ENCODE results near the gene DACT3. TPM values are rescaled to one million over a fixed set of nuclear protein-coding genes. Genes with fewer than 3 reads are reported as not detected.

DACT3 gene
- total and polyA plus RNA-seq, 2 of the 13 experiments (the other 11 are each of a cell fraction or from before 2014, with no cell fraction given): 0.04 TPM; not detected in 1

GRCh38 chr19:46600384-46601317, 60.3 kb downstream of the DACT3 start (continued):
- TF ChIP-seq SOX6 (IDR thresholded peaks at IDR 0.05) (no peak), SOX6 (CRISPR knock-in tag; IDR thresholded peaks at IDR 0.05) (peak; percentile 45; the same call in 1 of the 2 replicates), SP1 (IDR thresholded peaks at IDR 0.05) (no peak), SP1 (CRISPR knock-in tag; IDR thresholded peaks at IDR 0.05) (peak; percentile 97), GLMP (CRISPR knock-in tag; IDR thresholded peaks at IDR 0.05; ENCODE audit: borderline replicate concordance) (no peak), ZNF639 (CRISPR knock-in tag; conservative IDR thresholded peaks at IDR 0.05) (peak; percentile 77; the same call in 1 of the 2 replicates), ZNF672 (CRISPR knock-in tag; IDR thresholded peaks at IDR 0.05) (no peak), SIX1 (CRISPR knock-in tag; IDR thresholded peaks at IDR 0.05; ENCODE audit: borderline replicate concordance) (no peak), MXD3 (CRISPR knock-in tag; IDR thresholded peaks at IDR 0.05) (peak; percentile 34; the same call in 1 of the 2 replicates), ZBTB44 (CRISPR knock-in tag; IDR thresholded peaks at IDR 0.05) (0 out of 2 replicates have a peak, but pooled peaks have one; percentile 49), ZFP91 (CRISPR knock-in tag; IDR thresholded peaks at IDR 0.05; ENCODE audit: borderline replicate concordance) (peak; percentile 90), CAMTA2 (CRISPR knock-in tag; IDR thresholded peaks at IDR 0.05; ENCODE audit: borderline replicate concordance) (peak; percentile 99), ZNF576 (CRISPR knock-in tag; IDR thresholded peaks at IDR 0.05) (no peak), ZFAT (CRISPR knock-in tag; conservative IDR thresholded peaks at IDR 0.05) (no peak), ZNF619 (CRISPR knock-in tag; IDR thresholded peaks at IDR 0.05) (no peak), SNAPC5 (CRISPR knock-in tag; IDR thresholded peaks at IDR 0.05; ENCODE audit: borderline replicate concordance) (no peak), ZNF382 (CRISPR knock-in tag; IDR thresholded peaks at IDR 0.05; ENCODE audit: borderline replicate concordance) (no peak), RBM22 (optimal IDR thresholded peaks at IDR 0.05; ENCODE audit: low read length) (no peak), SMARCC2 (IDR thresholded peaks at IDR 0.05) (no peak)

All from HepG2 (cell line).